ENCODE data around the gene AGBL4. TPM values are rescaled to one million over a fixed set of nuclear protein-coding genes. Genes with fewer than 3 reads are reported as not detected.

Gene AGBL4
- total and polyA plus RNA-seq, 2 of the 13 experiments (the other 11 are each of a cell fraction or from before 2014, with no cell fraction given): not detected

- DNase-seq (ENCODE audit: low spot score) (no peak), FAIRE-seq (no peak), ATAC-seq (no peak)
- Histone ChIP-seq H3K4me3 (replicated peaks in 1 of 3; ENCODE audit: insufficient read depth in 1 of 3, low read depth in 2 of 3, low read length in 3 of 3) (no peak overlapping the region), H3K36me3 (replicated peaks in 1 of 2; ENCODE audit: control insufficient read depth in 1 of 2, insufficient read depth in 2 of 2, low read length in 2 of 2) (no peaks in the 10 kb centered on the region), H3K79me2 (ENCODE audit: insufficient read depth, low read length) (no peaks in the 10 kb centered on the region), H3K4me1 (ENCODE audit: insufficient read depth, low read length) (no peaks in the 10 kb centered on the region), H2AFZ (ENCODE audit: low read length) (no peak overlapping the region), H3K27me3 (ENCODE audit: control insufficient read depth in 1 of 2, insufficient read depth in 2 of 2, low read length in 2 of 2) (no peaks in the 10 kb centered on the region; a peak in 1 of 5 replicates), H3K27ac (ENCODE audit: extremely low read length, insufficient read depth, low read length) (no peak overlapping the region), H3K9me3 (ENCODE audit: low read length) (peaks cover 82% of the 10 kb centered on the region), H4K20me1 (ENCODE audit: insufficient read depth, low read length) (no peaks in the 10 kb centered on the region), H3K9ac (ENCODE audit: insufficient read depth, low read depth, low read length) (no peak overlapping the region), H3K4me2 (ENCODE audit: low read depth, low read length) (no peak overlapping the region)
- POLR2A ChIA-PET: no interaction called here
- CTCF ChIA-PET (ENCODE audit: low intra/inter-chr PET ratio, low total read pairs): no interaction called here
- intact Hi-C loops (cut with micrococcal nuclease; ENCODE audit: unreplicated experiment): no loop called here
- in situ Hi-C loops (cut with HindIII; ENCODE audit: extremely low pct_ligation_motif_present, low pct_unique_long_range_greater_than_20kb): no loop called here
- 2% methylated on average over 2 of the region's 2 CpGs for WGBS (ENCODE audit: low lambda C conversion rate)
- no TSS peak for BruUV-seq (replicated peaks)
- TF ChIP-seq SNRNP70 (IDR thresholded peaks at IDR 0.05; ENCODE audit: low read depth, low read length) (no peak), KDM5A (IDR thresholded peaks at IDR 0.05; ENCODE audit: borderline replicate concordance, low read length) (no peak), CREB1 (IDR thresholded peaks at IDR 0.05) (no peak), CREB1 (CRISPR knock-in tag; IDR thresholded peaks at IDR 0.05) (no peak), ZNF513 (CRISPR knock-in tag; conservative IDR thresholded peaks at IDR 0.05) (no peak), ATAD3A (CRISPR knock-in tag; IDR thresholded peaks at IDR 0.05) (no peak), ZFYVE20 (CRISPR knock-in tag; IDR thresholded peaks at IDR 0.05; ENCODE audit: borderline replicate concordance, low read depth) (no peak), PITX1 (CRISPR knock-in tag; IDR thresholded peaks at IDR 0.05) (no peak), TCF7L2 (IDR thresholded peaks at IDR 0.05; ENCODE audit: low read depth, low read length) (no peak), ZNF512 (CRISPR knock-in tag; IDR thresholded peaks at IDR 0.05) (no peak), ZNF10 (CRISPR knock-in tag; IDR thresholded peaks at IDR 0.05; ENCODE audit: borderline replicate concordance, low read depth) (no peak), ZNF142 (CRISPR knock-in tag; IDR thresholded peaks at IDR 0.05) (no peak), MXI1 (IDR thresholded peaks at IDR 0.05; ENCODE audit: borderline replicate concordance, low read depth, low read length) (no peak), PBX2 (CRISPR knock-in tag; IDR thresholded peaks at IDR 0.05) (no peak), ZNF432 (CRISPR knock-in tag; IDR thresholded peaks at IDR 0.05; ENCODE audit: borderline replicate concordance) (no peak), ZNF703 (CRISPR knock-in tag; IDR thresholded peaks at IDR 0.05; ENCODE audit: borderline replicate concordance) (no peak)
Measured at GRCh38 chr1:49408346-49408745, 615.4 kb downstream of the AGBL4 start.
